IMR-90 (cell line): ENCODE results near the gene PIGH.

Experiments
- BHLHE40 ChIP-seq: fragments of 150-350 bp; IDR thresholded peaks from 2 replicates; pipeline ENCODE4 v1.6.1; 2016; ENCODE audit warnings: mild to moderate bottlenecking, low read depth, low read length
- CEBPB ChIP-seq: IDR thresholded peaks from 2 replicates; pipeline ENCODE4 v1.6.1; 2012; ENCODE audit warnings: low read depth, low read length, improper control_type of control experiment
- CHD1 ChIP-seq: IDR thresholded peaks from 2 replicates; pipeline ENCODE4 v1.6.1; 2012; ENCODE audit warnings: low read depth, low read length, improper control_type of control experiment
- CTCF ChIP-seq: conservative IDR thresholded peaks from 2 replicates; pipeline ENCODE4 v1.5.1; 2012; ENCODE audit warnings: mild to moderate bottlenecking, low read depth, low read length, improper control_type of control experiment
- ELK1 ChIP-seq: fragments of 150-350 bp; IDR thresholded peaks from 2 replicates; pipeline ENCODE4 v1.6.1; 2016; ENCODE audit warnings: low read depth, mild to moderate bottlenecking, low read length, moderate library complexity, borderline replicate concordance
- FOS ChIP-seq: fragments of 150-350 bp; IDR thresholded peaks from 2 replicates; pipeline ENCODE4 v1.6.1; 2016; ENCODE audit warnings: low read depth, low read length
- MAFK ChIP-seq: IDR thresholded peaks from 2 replicates; pipeline ENCODE4 v1.6.1; 2012; ENCODE audit warnings: low read depth, low read length, improper control_type of control experiment
- MXI1 ChIP-seq: IDR thresholded peaks from 2 replicates; pipeline ENCODE4 v1.6.1; 2012; ENCODE audit warnings: low read depth, mild to moderate bottlenecking, low read length, moderate library complexity, borderline replicate concordance
- POLR2A ChIP-seq: IDR thresholded peaks from 2 replicates; pipeline ENCODE4 v1.6.1; 2012; ENCODE audit warnings: mild to moderate bottlenecking, low read depth, low read length
- RAD21 ChIP-seq: IDR thresholded peaks from 2 replicates; pipeline ENCODE4 v1.6.1; 2012; ENCODE audit warnings: low read length, improper control_type of control experiment
- RCOR1 ChIP-seq: IDR thresholded peaks from 2 replicates; pipeline ENCODE4 v1.6.1; 2012; ENCODE audit warnings: mild to moderate bottlenecking, low read length, improper control_type of control experiment; ENCODE audit not compliant: insufficient replicate concordance
- RFX5 ChIP-seq: IDR thresholded peaks from 2 replicates; pipeline ENCODE4 v1.8.0; 2012; ENCODE audit warnings: low read depth, mild to moderate bottlenecking, low read length, moderate library complexity
- SMC3 ChIP-seq: fragments of 150-350 bp; IDR thresholded peaks from 2 replicates; pipeline ENCODE4 v1.6.1; 2016; ENCODE audit warnings: low read depth, mild to moderate bottlenecking, antibody characterized with exemption, low read length, moderate library complexity

GRCh38 chr14:67569011-67569650 is 30.9 kb downstream of the PIGH start:
- TF ChIP-seq CTCF (no peak), POLR2A (no peak), BHLHE40 (no peak), CHD1 (no peak), MAFK (no peak), RAD21 (no peak), RFX5 (no peak), ELK1 (no peak), RCOR1 (no peak), SMC3 (no peak), FOS (no peak), CEBPB (no peak), MXI1 (no peak)
